Measurements from ENCODE around the gene FRY. TPM values are rescaled to one million over a fixed set of nuclear protein-coding genes. Genes with fewer than 3 reads are reported as not detected.

The FRY gene
- total and polyA plus RNA-seq, 4 donors = 6.2 to 31.2 (median 12.7) TPM

DNA sequence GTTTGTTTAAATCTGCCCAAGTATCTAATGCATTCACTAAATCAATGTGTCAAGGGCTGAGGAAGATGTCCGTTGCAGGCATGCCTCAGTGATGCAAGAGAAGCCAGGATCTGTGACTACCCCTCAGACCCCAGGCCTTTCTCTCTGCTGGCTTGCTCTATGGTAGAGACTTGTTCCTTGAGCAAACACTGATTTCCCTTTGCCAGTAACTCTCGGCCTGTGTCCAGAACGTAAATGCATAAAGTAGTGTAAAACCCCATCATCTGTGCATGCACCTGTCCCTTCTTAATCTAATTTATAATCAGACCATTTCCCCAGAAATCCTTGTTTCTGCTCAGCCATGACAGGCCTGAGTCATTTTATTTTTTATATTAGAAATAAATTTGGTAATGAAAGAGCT, 28.7 kb upstream of the FRY start:
- TF ChIP-seq TAF1 (conservative IDR thresholded peaks at IDR 0.05) = no peak
- TF ChIP-seq, protein P1, sequence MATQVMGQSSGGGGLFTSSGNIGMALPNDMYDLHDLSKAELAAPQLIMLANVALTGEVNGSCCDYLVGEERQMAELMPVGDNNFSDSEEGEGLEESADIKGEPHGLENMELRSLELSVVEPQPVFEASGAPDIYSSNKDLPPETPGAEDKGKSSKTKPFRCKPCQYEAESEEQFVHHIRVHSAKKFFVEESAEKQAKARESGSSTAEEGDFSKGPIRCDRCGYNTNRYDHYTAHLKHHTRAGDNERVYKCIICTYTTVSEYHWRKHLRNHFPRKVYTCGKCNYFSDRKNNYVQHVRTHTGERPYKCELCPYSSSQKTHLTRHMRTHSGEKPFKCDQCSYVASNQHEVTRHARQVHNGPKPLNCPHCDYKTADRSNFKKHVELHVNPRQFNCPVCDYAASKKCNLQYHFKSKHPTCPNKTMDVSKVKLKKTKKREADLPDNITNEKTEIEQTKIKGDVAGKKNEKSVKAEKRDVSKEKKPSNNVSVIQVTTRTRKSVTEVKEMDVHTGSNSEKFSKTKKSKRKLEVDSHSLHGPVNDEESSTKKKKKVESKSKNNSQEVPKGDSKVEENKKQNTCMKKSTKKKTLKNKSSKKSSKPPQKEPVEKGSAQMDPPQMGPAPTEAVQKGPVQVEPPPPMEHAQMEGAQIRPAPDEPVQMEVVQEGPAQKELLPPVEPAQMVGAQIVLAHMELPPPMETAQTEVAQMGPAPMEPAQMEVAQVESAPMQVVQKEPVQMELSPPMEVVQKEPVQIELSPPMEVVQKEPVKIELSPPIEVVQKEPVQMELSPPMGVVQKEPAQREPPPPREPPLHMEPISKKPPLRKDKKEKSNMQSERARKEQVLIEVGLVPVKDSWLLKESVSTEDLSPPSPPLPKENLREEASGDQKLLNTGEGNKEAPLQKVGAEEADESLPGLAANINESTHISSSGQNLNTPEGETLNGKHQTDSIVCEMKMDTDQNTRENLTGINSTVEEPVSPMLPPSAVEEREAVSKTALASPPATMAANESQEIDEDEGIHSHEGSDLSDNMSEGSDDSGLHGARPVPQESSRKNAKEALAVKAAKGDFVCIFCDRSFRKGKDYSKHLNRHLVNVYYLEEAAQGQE (IDR thresholded peaks at IDR 0.05) = no peak
- TF ChIP-seq GABPA (IDR thresholded peaks at IDR 0.05 in 1 of 2, conservative IDR thresholded peaks at IDR 0.05 in 1 of 2) = no peak
- TF ChIP-seq, protein P2, sequence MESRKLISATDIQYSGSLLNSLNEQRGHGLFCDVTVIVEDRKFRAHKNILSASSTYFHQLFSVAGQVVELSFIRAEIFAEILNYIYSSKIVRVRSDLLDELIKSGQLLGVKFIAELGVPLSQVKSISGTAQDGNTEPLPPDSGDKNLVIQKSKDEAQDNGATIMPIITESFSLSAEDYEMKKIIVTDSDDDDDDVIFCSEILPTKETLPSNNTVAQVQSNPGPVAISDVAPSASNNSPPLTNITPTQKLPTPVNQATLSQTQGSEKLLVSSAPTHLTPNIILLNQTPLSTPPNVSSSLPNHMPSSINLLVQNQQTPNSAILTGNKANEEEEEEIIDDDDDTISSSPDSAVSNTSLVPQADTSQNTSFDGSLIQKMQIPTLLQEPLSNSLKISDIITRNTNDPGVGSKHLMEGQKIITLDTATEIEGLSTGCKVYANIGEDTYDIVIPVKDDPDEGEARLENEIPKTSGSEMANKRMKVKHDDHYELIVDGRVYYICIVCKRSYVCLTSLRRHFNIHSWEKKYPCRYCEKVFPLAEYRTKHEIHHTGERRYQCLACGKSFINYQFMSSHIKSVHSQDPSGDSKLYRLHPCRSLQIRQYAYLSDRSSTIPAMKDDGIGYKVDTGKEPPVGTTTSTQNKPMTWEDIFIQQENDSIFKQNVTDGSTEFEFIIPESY (IDR thresholded peaks at IDR 0.05) = no peak
- TF ChIP-seq RAD21 (IDR thresholded peaks at IDR 0.05) = no peak
- TF ChIP-seq FOXA1 (IDR thresholded peaks at IDR 0.05) = no peak
- TF ChIP-seq HNF4A (conservative IDR thresholded peaks at IDR 0.05) = no peak
- no peak for TF ChIP-seq RXRA (IDR thresholded peaks at IDR 0.05)
- TF ChIP-seq JUND (IDR thresholded peaks at IDR 0.05) = no peak
- no peak for TF ChIP-seq NR2F2 (IDR thresholded peaks at IDR 0.05)
- TF ChIP-seq, protein P3, sequence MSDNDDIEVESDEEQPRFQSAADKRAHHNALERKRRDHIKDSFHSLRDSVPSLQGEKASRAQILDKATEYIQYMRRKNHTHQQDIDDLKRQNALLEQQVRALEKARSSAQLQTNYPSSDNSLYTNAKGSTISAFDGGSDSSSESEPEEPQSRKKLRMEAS (IDR thresholded peaks at IDR 0.05) = no peak
- TF ChIP-seq, protein P4, sequence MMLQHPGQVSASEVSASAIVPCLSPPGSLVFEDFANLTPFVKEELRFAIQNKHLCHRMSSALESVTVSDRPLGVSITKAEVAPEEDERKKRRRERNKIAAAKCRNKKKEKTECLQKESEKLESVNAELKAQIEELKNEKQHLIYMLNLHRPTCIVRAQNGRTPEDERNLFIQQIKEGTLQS (IDR thresholded peaks at IDR 0.05) = no peak
- TF ChIP-seq, protein P5, sequence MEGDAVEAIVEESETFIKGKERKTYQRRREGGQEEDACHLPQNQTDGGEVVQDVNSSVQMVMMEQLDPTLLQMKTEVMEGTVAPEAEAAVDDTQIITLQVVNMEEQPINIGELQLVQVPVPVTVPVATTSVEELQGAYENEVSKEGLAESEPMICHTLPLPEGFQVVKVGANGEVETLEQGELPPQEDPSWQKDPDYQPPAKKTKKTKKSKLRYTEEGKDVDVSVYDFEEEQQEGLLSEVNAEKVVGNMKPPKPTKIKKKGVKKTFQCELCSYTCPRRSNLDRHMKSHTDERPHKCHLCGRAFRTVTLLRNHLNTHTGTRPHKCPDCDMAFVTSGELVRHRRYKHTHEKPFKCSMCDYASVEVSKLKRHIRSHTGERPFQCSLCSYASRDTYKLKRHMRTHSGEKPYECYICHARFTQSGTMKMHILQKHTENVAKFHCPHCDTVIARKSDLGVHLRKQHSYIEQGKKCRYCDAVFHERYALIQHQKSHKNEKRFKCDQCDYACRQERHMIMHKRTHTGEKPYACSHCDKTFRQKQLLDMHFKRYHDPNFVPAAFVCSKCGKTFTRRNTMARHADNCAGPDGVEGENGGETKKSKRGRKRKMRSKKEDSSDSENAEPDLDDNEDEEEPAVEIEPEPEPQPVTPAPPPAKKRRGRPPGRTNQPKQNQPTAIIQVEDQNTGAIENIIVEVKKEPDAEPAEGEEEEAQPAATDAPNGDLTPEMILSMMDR (IDR thresholded peaks at IDR 0.05; ENCODE audit: low read depth, low read length, missing input control) = no peak
- TF ChIP-seq YY1 (IDR thresholded peaks at IDR 0.05) = no peak
- no peak for TF ChIP-seq SP1 (IDR thresholded peaks at IDR 0.05)
- no peak for TF ChIP-seq EGR1 (IDR thresholded peaks at IDR 0.05; ENCODE audit: low read depth in 2 of 2)
- no peak for TF ChIP-seq HNF4G (IDR thresholded peaks at IDR 0.05)
- no peak for TF ChIP-seq FOXA2 (IDR thresholded peaks at IDR 0.05)
- 88% methylated on average over 3 of the region's 3 CpGs for whole genome bisulfite sequencing
- Histone ChIP-seq H3K9ac (ENCODE audit: low read depth in 1 of 2, low read length in 2 of 2) (no peak overlapping the region), H3K9me3 (ENCODE audit: control insufficient read depth in 4 of 4, low read length in 3 of 4) (no peaks in the 10 kb centered on the region), H3K27me3 (ENCODE audit: control insufficient read depth in 4 of 4, insufficient read depth in 4 of 4, low read length in 3 of 4) (no peaks in the 10 kb centered on the region), H3K27ac (ENCODE audit: low read depth in 1 of 2, low read length in 2 of 2) (no peak overlapping the region), H3K36me3 (ENCODE audit: control insufficient read depth in 4 of 4, insufficient read depth in 3 of 4, low read depth in 1 of 4, low read length in 3 of 4) (no peaks in the 10 kb centered on the region), H3K4me1 (ENCODE audit: control insufficient read depth in 4 of 4, insufficient read depth in 4 of 4, low read length in 3 of 4) (peaks cover 0 to 18% (median 4%) of the 10 kb centered on the region in 4 donors), H3K4me3 (ENCODE audit: low read depth in 1 of 3, low read length in 3 of 3) (no peak overlapping the region)
- DNase-seq (ENCODE audit: low spot score) = no peak
